NCI-H748 (cell line): ENCODE results near the gene JAKMIP1.

ENCODE experiments used
- DNase-seq: peaks from one replicate; lab custom pipeline; 2025; ENCODE audit not compliant: unreplicated experiment; lab: John Stamatoyannopoulos, UW

JAKMIP1 gene

GRCh38 chr4:6047130-6047673 is 153.1 kb downstream of the JAKMIP1 start:
- no peak for DNase-seq

- DNase-seq, result no peak
Observed at GRCh38 chr4:6046526-6047129, 153.7 kb downstream of the JAKMIP1 start.

DNA sequence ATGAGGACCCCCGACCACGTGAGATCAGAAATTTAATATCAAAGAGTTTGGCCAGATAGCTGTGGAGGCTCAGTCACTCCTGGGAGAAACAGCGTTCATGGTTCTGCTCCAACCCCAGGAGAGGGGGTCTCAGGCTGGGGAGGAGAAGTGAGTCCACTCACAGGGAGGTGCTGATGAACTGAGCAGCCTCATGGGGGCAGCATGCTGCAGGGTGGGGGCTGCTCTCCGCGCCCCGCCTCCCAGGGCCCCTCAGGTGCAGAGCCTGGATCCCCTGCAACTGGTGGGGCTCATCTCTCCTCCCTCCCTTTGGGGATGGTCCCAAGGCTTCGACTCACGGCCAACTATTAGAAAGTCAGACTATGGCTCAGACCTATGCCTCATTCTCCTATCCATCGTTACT is 155.5 kb downstream of the JAKMIP1 start:
- DNase-seq, result no peak

DNA sequence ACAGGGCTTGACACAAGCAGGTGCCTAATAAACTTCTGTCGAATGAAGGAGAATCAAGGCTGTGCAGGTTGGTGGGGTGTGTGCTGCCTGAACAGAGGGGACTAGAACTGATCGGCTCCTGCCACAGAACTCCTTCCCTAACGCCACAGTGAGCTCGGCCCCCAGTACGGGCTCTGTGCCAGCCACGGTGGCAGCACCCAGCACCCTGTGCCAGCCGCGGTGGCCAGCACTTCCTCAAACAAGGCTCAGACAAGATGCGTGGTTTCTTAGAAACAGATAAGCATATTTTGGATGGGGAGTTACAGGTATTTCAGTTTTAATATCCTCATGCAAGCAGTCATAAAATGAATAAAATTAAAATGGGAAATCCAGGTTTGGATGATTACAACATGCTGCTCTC is 156.1 kb downstream of the JAKMIP1 start:
- DNase-seq, result no peak

GRCh38 chr4:6043843-6044242 is 156.5 kb downstream of the JAKMIP1 start:
- DNase-seq, result no peak

DNA sequence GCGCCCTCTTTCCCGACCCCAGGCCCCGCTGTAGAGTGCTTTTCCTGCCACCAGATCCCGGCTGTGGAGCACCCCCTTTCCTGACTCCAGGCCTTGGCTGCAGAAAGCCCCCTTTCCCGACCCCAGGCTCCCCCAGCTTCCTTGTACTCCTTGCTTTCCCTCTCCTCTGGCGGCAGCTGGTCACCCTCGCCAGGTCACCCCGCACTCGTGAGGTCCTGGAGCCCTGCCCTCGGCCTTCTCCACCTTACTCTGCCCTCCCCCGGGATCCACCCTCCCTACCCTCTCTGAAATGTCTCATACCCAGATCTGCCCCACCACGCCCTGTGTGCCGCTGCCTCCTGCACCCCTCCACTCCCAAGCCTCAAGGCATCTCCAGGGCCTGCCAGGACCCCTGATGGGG is 157.2 kb downstream of the JAKMIP1 start:
- DNase-seq, result no peak

GRCh38 chr4:6042293-6043063 is 157.9 kb downstream of the JAKMIP1 start:
- DNase-seq, result no peak

GRCh38 chr4:6041800-6042199 is 158.5 kb downstream of the JAKMIP1 start:
- no peak for DNase-seq

DNA sequence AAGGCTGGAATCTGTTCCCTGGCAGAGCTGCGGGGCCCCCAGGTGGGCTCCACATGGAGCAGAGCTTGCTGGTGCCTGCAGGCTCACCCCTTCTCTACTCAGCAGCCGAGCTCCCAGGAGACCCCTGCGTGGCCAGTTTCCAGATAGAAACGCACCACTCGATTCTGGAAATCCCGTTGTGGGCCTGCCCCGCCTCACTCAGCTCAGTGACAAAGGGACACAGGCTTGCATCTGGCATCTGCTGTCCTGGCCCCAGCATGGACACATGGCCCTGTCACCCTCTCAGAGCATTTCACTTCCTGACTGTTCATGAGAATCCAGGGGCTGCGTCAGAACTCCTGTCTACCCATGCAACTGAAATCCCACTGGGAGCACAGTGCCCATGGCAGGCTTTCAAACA is 161.6 kb downstream of the JAKMIP1 start:
- DNase-seq, result no peak

- DNase-seq, result no peak
Observed at GRCh38 chr4:6035786-6036185, 164.6 kb downstream of the JAKMIP1 start.

DNA sequence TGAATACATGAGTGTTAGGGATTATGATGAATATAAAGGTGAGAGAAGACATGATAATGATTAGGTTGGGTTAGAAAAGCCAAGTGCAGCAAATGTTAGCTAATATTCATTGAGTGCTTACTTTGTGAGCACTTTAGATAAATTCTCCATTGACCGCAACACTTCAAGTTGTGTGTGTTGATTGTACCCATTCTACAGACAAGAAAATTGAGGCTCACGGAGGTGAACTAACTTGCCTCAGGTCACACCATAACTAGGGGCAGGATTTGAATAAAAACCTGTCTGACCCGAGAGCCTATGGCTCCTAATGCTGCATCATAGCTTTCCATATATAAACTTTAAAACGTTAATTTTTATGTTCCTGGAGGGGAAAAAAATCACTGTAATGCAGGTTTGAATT is 167.0 kb downstream of the JAKMIP1 start:
- no peak for DNase-seq

DNA sequence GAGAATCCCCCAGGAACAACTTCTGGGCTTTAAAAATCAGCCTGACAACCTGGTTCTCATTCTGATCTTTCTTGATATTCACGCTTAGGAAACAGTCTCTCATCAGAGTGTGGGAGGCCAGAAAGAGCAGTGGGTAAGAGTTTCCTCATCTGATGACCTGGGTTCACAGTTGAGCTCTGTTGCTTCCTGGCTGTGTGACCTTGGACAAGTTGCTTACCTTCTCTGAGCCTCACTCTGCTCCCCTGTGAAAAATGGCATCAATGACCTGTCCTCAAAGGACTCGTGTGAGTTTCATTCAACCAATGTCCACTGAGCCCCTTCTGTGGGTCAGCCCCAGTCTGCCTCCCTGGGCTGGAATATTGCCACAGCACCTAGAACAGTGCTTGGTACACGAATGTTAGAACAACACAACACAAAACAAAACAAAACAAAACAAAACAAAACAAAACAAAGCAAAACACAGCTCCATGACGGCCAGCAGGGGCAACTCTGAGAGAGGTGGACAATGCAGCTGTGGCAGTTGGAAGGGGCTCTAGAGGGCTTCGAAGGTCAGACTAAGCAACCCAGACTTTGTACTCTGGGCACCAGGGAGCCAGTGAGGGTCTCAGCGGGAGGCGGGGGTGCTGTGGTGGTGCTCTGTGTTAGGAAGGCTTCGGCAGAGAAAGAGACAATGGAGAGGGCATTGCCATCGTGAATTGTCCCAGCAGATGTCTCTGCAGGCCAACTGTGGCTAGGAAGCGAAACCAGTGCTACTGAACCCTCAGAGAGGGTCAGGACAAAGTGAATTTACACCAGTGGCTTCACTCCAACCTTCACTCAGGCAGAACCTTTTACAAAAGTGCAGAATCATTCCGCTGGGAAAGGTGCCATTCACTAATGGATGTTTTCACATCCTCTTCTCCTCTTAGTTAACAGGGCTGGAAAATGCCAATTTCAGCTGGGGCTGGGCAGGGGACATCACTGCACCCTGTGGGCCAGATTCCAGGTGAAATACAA is 167.8 kb downstream of the JAKMIP1 start:
- no peak for DNase-seq

DNA sequence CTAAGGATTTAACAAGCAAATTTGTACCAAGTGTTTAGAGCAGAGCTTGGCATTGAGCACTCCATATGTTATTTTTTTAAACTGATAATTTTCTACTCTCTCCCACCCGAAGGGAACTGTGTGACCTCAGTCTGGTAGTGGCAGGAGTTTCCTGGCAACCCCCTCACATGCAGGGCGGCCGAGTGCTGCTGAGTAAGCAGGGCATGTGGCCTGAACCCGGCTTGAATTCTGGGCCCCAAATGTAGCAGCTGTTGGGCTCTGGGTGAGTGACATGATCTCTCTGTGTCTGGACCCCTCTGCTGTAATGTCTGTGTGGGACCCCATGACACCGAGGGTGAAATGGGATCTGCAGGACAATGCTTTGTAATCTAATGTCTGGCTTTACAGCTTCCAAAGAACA is 168.5 kb downstream of the JAKMIP1 start:
- no peak for DNase-seq

- DNase-seq, result no peak
Observed at GRCh38 chr4:6030679-6031078, 169.7 kb downstream of the JAKMIP1 start.

- no peak for DNase-seq
Observed at GRCh38 chr4:6029254-6029653, 171.1 kb downstream of the JAKMIP1 start.

- no peak for DNase-seq
Observed at GRCh38 chr4:6028168-6028567, 172.2 kb downstream of the JAKMIP1 start.

DNA sequence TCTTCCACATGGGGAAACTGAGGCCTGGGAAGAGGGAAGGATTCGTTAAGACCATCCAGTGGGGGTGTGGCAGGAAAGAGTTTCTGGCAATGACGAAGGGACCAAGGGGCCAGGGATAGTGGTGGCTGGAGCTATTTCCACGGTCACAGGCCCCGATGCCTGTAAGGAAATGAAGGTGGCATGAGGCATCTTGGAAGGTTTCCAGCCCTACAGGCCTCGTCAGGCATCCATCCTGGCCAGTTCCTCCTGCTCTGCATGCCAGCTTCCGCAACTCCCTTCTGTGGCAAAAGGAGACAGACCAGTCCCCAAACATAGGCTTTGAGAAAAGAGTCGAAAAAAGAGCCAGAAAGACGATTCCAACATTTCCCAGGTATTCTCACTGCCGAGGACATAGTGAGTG is 173.0 kb downstream of the JAKMIP1 start:
- no peak for DNase-seq

- no peak for DNase-seq
Observed at GRCh38 chr4:6024313-6024960, 175.9 kb downstream of the JAKMIP1 start.

- no peak for DNase-seq
Observed at GRCh38 chr4:6023731-6024130, 176.6 kb downstream of the JAKMIP1 start.

GRCh38 chr4:6022607-6023288 is 177.6 kb downstream of the JAKMIP1 start:
- DNase-seq, result no peak
